ENCODE data around the gene RNF123.

The RNF123 gene

GRCh38 chr3:49689046-49689907, at the start of gene RNF123, which contains the start of gene MST1:
Gene RNF123, plus strand, starts transcription at chr3:49689557. Its CDS starts 1,609 bp downstream, at chr3:49691166.
Gene MST1, minus strand, starts transcription at chr3:49689474. Its CDS starts 783 bp downstream, at chr3:49688691.
- DNase-seq: peak; percentile 96

- no peak for DNase-seq
Measured at GRCh38 chr3:49641292-49641691, 48.1 kb upstream of the RNF123 start.

GRCh38 chr3:49641921-49642707, 47.2 kb upstream of the RNF123 start:
- DNase-seq: no peak

- DNase-seq: no peak
Measured at GRCh38 chr3:49642708-49643145, 46.6 kb upstream of the RNF123 start.

- no peak for DNase-seq
Measured at GRCh38 chr3:49644684-49645083, 44.7 kb upstream of the RNF123 start.

GRCh38 chr3:49646236-49646635, 43.1 kb upstream of the RNF123 start:
- DNase-seq: no peak

- no peak for DNase-seq
Measured at GRCh38 chr3:49647741-49648140, 41.6 kb upstream of the RNF123 start.

GRCh38 chr3:49648354-49649019, 40.9 kb upstream of the RNF123 start:
- no peak for DNase-seq

GRCh38 chr3:49649576-49649975, 39.8 kb upstream of the RNF123 start:
- peak; percentile 72 for DNase-seq

GRCh38 chr3:49650177-49650576, 39.2 kb upstream of the RNF123 start:
- no peak for DNase-seq

- DNase-seq: no peak
Measured at GRCh38 chr3:49650637-49651036, 38.7 kb upstream of the RNF123 start.

- no peak for DNase-seq
Measured at GRCh38 chr3:49652218-49652902, 37.0 kb upstream of the RNF123 start.

- DNase-seq: no peak
Measured at GRCh38 chr3:49652903-49653415, 36.4 kb upstream of the RNF123 start.

- no peak for DNase-seq
Measured at GRCh38 chr3:49653621-49654020, 35.7 kb upstream of the RNF123 start.

- DNase-seq: no peak
Measured at GRCh38 chr3:49654176-49654825, 35.1 kb upstream of the RNF123 start.

GRCh38 chr3:49654955-49655556, 34.3 kb upstream of the RNF123 start:
- DNase-seq: no peak

GRCh38 chr3:49655731-49656285, 33.5 kb upstream of the RNF123 start:
- DNase-seq: no peak

- DNase-seq: no peak
Measured at GRCh38 chr3:49656541-49657112, 32.7 kb upstream of the RNF123 start.

GRCh38 chr3:49657208-49657915, 32.0 kb upstream of the RNF123 start:
- no peak for DNase-seq

GRCh38 chr3:49658711-49659110, 30.6 kb upstream of the RNF123 start:
- no peak for DNase-seq

All from islet precursor cell (in vitro differentiated cells).